Measurements from ENCODE around the gene TNFRSF13B. TPM values are rescaled to one million over a fixed set of nuclear protein-coding genes. Genes with fewer than 3 reads are reported as not detected.

TNFRSF13B gene
- total RNA-seq, 2 experiments from 2014 or later, result not detected

GRCh38 chr17:16917671-16918394 is 54.1 kb downstream of the TNFRSF13B start:
- ATAC-seq (no peak), DNase-seq (peak; percentile 1)
- H3K4me1 Mint-ChIP-seq, result peaks cover 6% of the 10 kb centered on the region
- H3K36me3 Mint-ChIP-seq (ENCODE audit: low read depth), result no peaks in the 10 kb centered on the region
- CTCF ChIA-PET, result no interaction called here
- no peaks in the 10 kb centered on the region for H3K27me3 Mint-ChIP-seq
- POLR2A ChIA-PET, result interaction anchor here (0.6 kb wide), 1 partner anchor 766 kb away, joined by 3 read pairs; no protein-coding TSS in a partner anchor
- intact Hi-C loops (cut with DNase I, micrococcal nuclease), result no loop called here
- no peaks in the 10 kb centered on the region for H3K9me3 Mint-ChIP-seq (ENCODE audit: low read depth)
- no peak overlapping the region for H3K4me3 Mint-ChIP-seq
- no peak overlapping the region for H3K27ac Mint-ChIP-seq

- H3K4me3 Mint-ChIP-seq, result no peak overlapping the region
- CTCF ChIA-PET, result interaction anchor here (0.6 to 0.7 kb wide), 3 partner anchors 66 to 379 kb away, joined by 3 to 4 read pairs (median 3); no protein-coding TSS in a partner anchor
- H3K27ac Mint-ChIP-seq, result no peak overlapping the region
- peak; percentile 0 for DNase-seq
- peaks cover 17% of the 10 kb centered on the region for H3K4me1 Mint-ChIP-seq
- POLR2A ChIA-PET, result no interaction called here
- no peaks in the 10 kb centered on the region for H3K36me3 Mint-ChIP-seq (ENCODE audit: low read depth)
- no peaks in the 10 kb centered on the region for H3K9me3 Mint-ChIP-seq (ENCODE audit: low read depth)
- no peak for ATAC-seq
- intact Hi-C loops (cut with DNase I, micrococcal nuclease), result no loop called here
- H3K27me3 Mint-ChIP-seq, result no peaks in the 10 kb centered on the region
Measured at GRCh38 chr17:16916557-16916920, 55.4 kb downstream of the TNFRSF13B start.

GRCh38 chr17:16915752-16916556 is 56.0 kb downstream of the TNFRSF13B start:
- no peak overlapping the region for H3K4me3 Mint-ChIP-seq
- intact Hi-C loops (cut with DNase I, micrococcal nuclease), result no loop called here
- no peaks in the 10 kb centered on the region for H3K36me3 Mint-ChIP-seq (ENCODE audit: low read depth)
- H3K4me1 Mint-ChIP-seq, result peaks cover 20% of the 10 kb centered on the region
- H3K27me3 Mint-ChIP-seq, result no peaks in the 10 kb centered on the region
- ChIA-PET CTCF (interaction anchor here (0.7 kb wide), 2 partner anchors 76 to 379 kb away, joined by 3 to 4 read pairs; no protein-coding TSS in a partner anchor), POLR2A (no interaction called here)
- peak; percentile 63 for ATAC-seq
- H3K9me3 Mint-ChIP-seq (ENCODE audit: low read depth), result no peaks in the 10 kb centered on the region
- DNase-seq, result peak; percentile 71
- H3K27ac Mint-ChIP-seq, result no peak overlapping the region

GRCh38 chr17:16913463-16913862 is 58.5 kb downstream of the TNFRSF13B start:
- no peak overlapping the region for H3K27ac Mint-ChIP-seq
- H3K36me3 Mint-ChIP-seq (ENCODE audit: low read depth), result no peaks in the 10 kb centered on the region
- H3K4me3 Mint-ChIP-seq, result no peak overlapping the region
- intact Hi-C loops (cut with DNase I, micrococcal nuclease), result no loop called here
- POLR2A ChIA-PET, result no interaction called here
- CTCF ChIA-PET, result interaction anchor here (1.9 kb wide), 1 partner anchor 77 kb away, joined by 5 read pairs; no protein-coding TSS in a partner anchor
- H3K9me3 Mint-ChIP-seq (ENCODE audit: low read depth), result no peaks in the 10 kb centered on the region
- no peak for DNase-seq
- no peak for ATAC-seq
- H3K4me1 Mint-ChIP-seq, result peaks cover 40% of the 10 kb centered on the region
- peaks cover 5% of the 10 kb centered on the region for H3K27me3 Mint-ChIP-seq

- intact Hi-C loops (cut with DNase I, micrococcal nuclease), result no loop called here
- H3K9me3 Mint-ChIP-seq (ENCODE audit: low read depth), result no peaks in the 10 kb centered on the region
- peaks cover 42% of the 10 kb centered on the region for H3K4me1 Mint-ChIP-seq
- ATAC-seq (no peak), DNase-seq (no peak)
- H3K27ac Mint-ChIP-seq, result no peak overlapping the region
- no peak overlapping the region for H3K4me3 Mint-ChIP-seq
- no peaks in the 10 kb centered on the region for H3K36me3 Mint-ChIP-seq (ENCODE audit: low read depth)
- H3K27me3 Mint-ChIP-seq, result peaks cover 5% of the 10 kb centered on the region
- ChIA-PET POLR2A (no interaction called here), CTCF (interaction anchor here (1.2 kb wide), 1 partner anchor 81 kb away, joined by 3 read pairs; no protein-coding TSS in a partner anchor)
Measured at GRCh38 chr17:16912021-16912962, 59.6 kb downstream of the TNFRSF13B start.

GRCh38 chr17:16911141-16911937 is 60.6 kb downstream of the TNFRSF13B start:
- Mint-ChIP-seq H3K4me1 (peaks cover 51% of the 10 kb centered on the region), H3K4me3 (no peak overlapping the region), H3K9me3 (ENCODE audit: low read depth) (no peaks in the 10 kb centered on the region), H3K27ac (no peak overlapping the region), H3K27me3 (peaks cover 5% of the 10 kb centered on the region), H3K36me3 (ENCODE audit: low read depth) (no peaks in the 10 kb centered on the region)
- ATAC-seq, result peak; percentile 24
- POLR2A ChIA-PET, result no interaction called here
- intact Hi-C loops (cut with DNase I, micrococcal nuclease), result no loop called here
- CTCF ChIA-PET, result interaction anchor here (1.2 kb wide), 1 partner anchor 82 kb away, joined by 3 read pairs; no protein-coding TSS in a partner anchor
- no peak for DNase-seq

GRCh38 chr17:16910341-16910740 is 61.6 kb downstream of the TNFRSF13B start:
- Mint-ChIP-seq H3K27me3 (peaks cover 8% of the 10 kb centered on the region), H3K9me3 (ENCODE audit: low read depth) (no peaks in the 10 kb centered on the region), H3K4me3 (no peak overlapping the region), H3K4me1 (peaks cover 53% of the 10 kb centered on the region), H3K36me3 (ENCODE audit: low read depth) (no peaks in the 10 kb centered on the region), H3K27ac (no peak overlapping the region)
- ChIA-PET POLR2A (no interaction called here), CTCF (no interaction called here)
- intact Hi-C loops (cut with DNase I, micrococcal nuclease), result no loop called here
- DNase-seq (no peak), ATAC-seq (no peak)

- no peak overlapping the region for H3K27ac Mint-ChIP-seq
- no peak overlapping the region for H3K4me3 Mint-ChIP-seq
- H3K9me3 Mint-ChIP-seq (ENCODE audit: low read depth), result no peaks in the 10 kb centered on the region
- POLR2A ChIA-PET, result no interaction called here
- H3K27me3 Mint-ChIP-seq, result peaks cover 11% of the 10 kb centered on the region
- DNase-seq (no peak), ATAC-seq (no peak)
- CTCF ChIA-PET, result no interaction called here
- peaks cover 54% of the 10 kb centered on the region for H3K4me1 Mint-ChIP-seq
- intact Hi-C loops (cut with DNase I, micrococcal nuclease), result no loop called here
- H3K36me3 Mint-ChIP-seq (ENCODE audit: low read depth), result no peaks in the 10 kb centered on the region
Measured at GRCh38 chr17:16909472-16910246, 62.3 kb downstream of the TNFRSF13B start.

GRCh38 chr17:16908273-16908672 is 63.6 kb downstream of the TNFRSF13B start:
- Mint-ChIP-seq H3K36me3 (ENCODE audit: low read depth) (no peaks in the 10 kb centered on the region), H3K4me3 (no peak overlapping the region), H3K27me3 (peaks cover 14% of the 10 kb centered on the region), H3K4me1 (peaks cover 56% of the 10 kb centered on the region), H3K27ac (no peak overlapping the region), H3K9me3 (ENCODE audit: low read depth) (no peaks in the 10 kb centered on the region)
- ChIA-PET CTCF (interaction anchor here (0.5 to 0.6 kb wide), 2 partner anchors 18 to 19 kb away, joined by 3 read pairs; no protein-coding TSS in a partner anchor), POLR2A (no interaction called here)
- intact Hi-C loops (cut with DNase I, micrococcal nuclease), result no loop called here
- no peak for ATAC-seq
- DNase-seq, result no peak

- H3K27me3 Mint-ChIP-seq, result peaks cover 20% of the 10 kb centered on the region
- H3K9me3 Mint-ChIP-seq (ENCODE audit: low read depth), result no peaks in the 10 kb centered on the region
- DNase-seq (no peak), ATAC-seq (peak; percentile 72)
- intact Hi-C loops (cut with DNase I, micrococcal nuclease), result no loop called here
- CTCF ChIA-PET, result no interaction called here
- H3K36me3 Mint-ChIP-seq (ENCODE audit: low read depth), result no peaks in the 10 kb centered on the region
- POLR2A ChIA-PET, result interaction anchor here (0.6 kb wide), 1 partner anchor 20 kb away, joined by 4 read pairs; no protein-coding TSS in a partner anchor
- peaks cover 45% of the 10 kb centered on the region for H3K4me1 Mint-ChIP-seq
- H3K4me3 Mint-ChIP-seq, result no peak overlapping the region
- H3K27ac Mint-ChIP-seq, result no peak overlapping the region
Measured at GRCh38 chr17:16906680-16907079, 65.2 kb downstream of the TNFRSF13B start.
